HEK293 (cell line): ENCODE results near the gene TTLL5.

Source experiments
- CTCF ChIA-PET: fragments of 350-600 bp; formaldehyde crosslinking; extraction: SDS; loops from one replicate; lab custom pipeline; 2021; ENCODE audit warnings: antibody characterized with exemption; lab: Yijun Ruan, JAX
- POLR2A ChIA-PET: fragments of 300-600 bp; formaldehyde crosslinking; extraction: SDS; loops from one replicate; lab custom pipeline; 2020; ENCODE audit warnings: antibody characterized with exemption, inconsistent platforms; lab: Yijun Ruan, JAX
- H3K27ac ChIP-seq: fragments of 200-500 bp; sonication (Bioruptor generic); 2 replicates; pipeline ENCODE4 v1.5.1; 2014; ENCODE audit warnings: low read depth, low read length, control low read depth, inconsistent platforms; ENCODE audit errors: extremely low read depth
- H3K36me3 ChIP-seq, 2 experiments: fragments of 200-500 bp in 1 of 2; sonication (Bioruptor generic) in 1 of 2; 1 replicate in 1 of 2; 2 replicates in 1 of 2; pipeline ENCODE4 v1.5.1; 2014 to 2017; ENCODE audit warnings: inconsistent platforms in 2 of 2, low read length in 2 of 2; ENCODE audit not compliant: control insufficient read depth in 2 of 2, insufficient read depth in 1 of 2
- H3K4me1 ChIP-seq: fragments of 200-500 bp; sonication (Bioruptor generic); 2 replicates; pipeline ENCODE4 v1.5.1; 2014; ENCODE audit warnings: mild to moderate bottlenecking, low read length, inconsistent platforms; ENCODE audit not compliant: control insufficient read depth, insufficient read depth
- H3K4me3 ChIP-seq: 2 replicates; pipeline ENCODE4 v1.5.1; 2011; ENCODE audit warnings: low read depth, mild to moderate bottlenecking, control low read depth, low read length, moderate library complexity
- H3K9me3 ChIP-seq: fragments of 200-500 bp; sonication (Bioruptor generic); 2 replicates; pipeline ENCODE4 v1.5.1; 2014; ENCODE audit warnings: low read depth, low read length, inconsistent platforms; ENCODE audit not compliant: control insufficient read depth, insufficient read depth
- GLI2 ChIP-seq: fragments of 450-650 bp; formaldehyde crosslinking; IDR thresholded peaks from 2 replicates; pipeline ENCODE4; 2017; ENCODE audit warnings: missing biosample characterization, missing genetic modification characterization, low read depth, borderline replicate concordance
- KLF8 ChIP-seq: fragments of 450-650 bp; formaldehyde crosslinking; IDR thresholded peaks from 2 replicates; pipeline ENCODE4 v1.5.1; 2016; ENCODE audit warnings: missing biosample characterization, missing genetic modification characterization
- TCF7L2 ChIP-seq: IDR thresholded peaks from 2 replicates; pipeline ENCODE4 v1.6.1; 2011; ENCODE audit warnings: low read depth, mild to moderate bottlenecking, inconsistent platforms, low read length, moderate library complexity, borderline replicate concordance
- TRIM28 ChIP-seq: IDR thresholded peaks from 2 replicates; pipeline ENCODE4 v1.6.1; 2011; ENCODE audit warnings: low read length, control low read depth, borderline replicate concordance
- ZFP3 ChIP-seq: fragments of 450-650 bp; formaldehyde crosslinking; IDR thresholded peaks from 2 replicates; pipeline ENCODE4 v1.5.1; 2016; ENCODE audit warnings: low read depth, missing biosample characterization, missing genetic modification characterization
- ZFP69B ChIP-seq: fragments of 450-650 bp; formaldehyde crosslinking; IDR thresholded peaks from 2 replicates; pipeline ENCODE4 v1.5.1; 2016; ENCODE audit warnings: missing biosample characterization, missing genetic modification characterization
- ZNF114 ChIP-seq: fragments of 450-650 bp; formaldehyde crosslinking; IDR thresholded peaks from 2 replicates; pipeline ENCODE4 v1.5.0; 2017; ENCODE audit warnings: missing biosample characterization, missing genetic modification characterization
- ZNF174 ChIP-seq: fragments of 450-650 bp; formaldehyde crosslinking; IDR thresholded peaks from 2 replicates; pipeline ENCODE4 v1.5.0; 2017; ENCODE audit warnings: missing biosample characterization, mild to moderate bottlenecking, missing genetic modification characterization
- ZNF211 ChIP-seq: fragments of 450-650 bp; formaldehyde crosslinking; IDR thresholded peaks from 2 replicates; pipeline ENCODE4 v1.5.1; 2016; ENCODE audit warnings: low read depth, missing biosample characterization, missing genetic modification characterization
- ZNF214 ChIP-seq: fragments of 450-650 bp; formaldehyde crosslinking; IDR thresholded peaks from 2 replicates; pipeline ENCODE4 v1.5.1; 2017; ENCODE audit warnings: missing biosample characterization, mild to moderate bottlenecking, missing genetic modification characterization, borderline replicate concordance
- ZNF239 ChIP-seq: fragments of 450-650 bp; formaldehyde crosslinking; IDR thresholded peaks from 2 replicates; pipeline ENCODE4 v1.5.1; 2016; ENCODE audit warnings: missing biosample characterization, missing genetic modification characterization
- ZNF324 ChIP-seq: fragments of 450-650 bp; formaldehyde crosslinking; IDR thresholded peaks from 2 replicates; pipeline ENCODE4 v1.5.1; 2016; ENCODE audit warnings: missing biosample characterization, missing genetic modification characterization
- ZNF416 ChIP-seq: fragments of 450-650 bp; formaldehyde crosslinking; IDR thresholded peaks from 2 replicates; pipeline ENCODE4 v1.5.1; 2016; ENCODE audit warnings: missing biosample characterization, missing genetic modification characterization
- ZNF423 ChIP-seq: fragments of 450-650 bp; formaldehyde crosslinking; IDR thresholded peaks from 2 replicates; pipeline ENCODE4 v1.5.1; 2016; ENCODE audit warnings: missing biosample characterization, missing genetic modification characterization
- ZNF514 ChIP-seq: fragments of 450-650 bp; formaldehyde crosslinking; IDR thresholded peaks from 2 replicates; pipeline ENCODE4 v1.5.1; 2016; ENCODE audit warnings: missing biosample characterization, missing genetic modification characterization
- ZNF560 ChIP-seq: fragments of 450-650 bp; formaldehyde crosslinking; IDR thresholded peaks from 2 replicates; pipeline ENCODE4 v1.5.1; 2017; ENCODE audit warnings: missing biosample characterization, missing genetic modification characterization, borderline replicate concordance
- ZNF561 ChIP-seq: fragments of 450-650 bp; IDR thresholded peaks from 2 replicates; pipeline ENCODE4 v1.5.1; 2018; ENCODE audit warnings: missing biosample characterization, missing genetic modification characterization, borderline replicate concordance
- ZNF626 ChIP-seq: fragments of 450-650 bp; sonication (Bioruptor Pico); formaldehyde crosslinking; IDR thresholded peaks from 2 replicates; pipeline ENCODE4 v1.5.1; 2018; ENCODE audit warnings: missing biosample characterization, missing genetic modification characterization, inconsistent platforms
- ZNF654 ChIP-seq: fragments of 450-650 bp; formaldehyde crosslinking; IDR thresholded peaks from 2 replicates; pipeline ENCODE4 v1.5.1; 2016; ENCODE audit warnings: low read depth, missing biosample characterization, missing genetic modification characterization
- ZNF707 ChIP-seq: fragments of 450-650 bp; formaldehyde crosslinking; IDR thresholded peaks from 2 replicates; pipeline ENCODE4 v1.5.1; 2016; ENCODE audit warnings: missing biosample characterization, missing genetic modification characterization
- ZNF791 ChIP-seq: fragments of 450-650 bp; formaldehyde crosslinking; IDR thresholded peaks from 2 replicates; pipeline ENCODE4 v1.5.1; 2016; ENCODE audit warnings: missing biosample characterization, missing genetic modification characterization
- ZNF843 ChIP-seq: fragments of 450-650 bp; formaldehyde crosslinking; IDR thresholded peaks from 2 replicates; pipeline ENCODE4 v1.5.1; 2016; ENCODE audit warnings: missing biosample characterization, missing genetic modification characterization
- TF ChIP-seq, protein P1 (sequence below): fragments of 450-650 bp; formaldehyde crosslinking; IDR thresholded peaks from 2 replicates; pipeline ENCODE4 v1.5.1; 2016; ENCODE audit warnings: missing biosample characterization, missing genetic modification characterization
- TF ChIP-seq, protein P2 (sequence below): fragments of 450-650 bp; formaldehyde crosslinking; IDR thresholded peaks from 2 replicates; pipeline ENCODE4 v1.5.1; 2016; ENCODE audit warnings: missing biosample characterization, missing genetic modification characterization
- TF ChIP-seq, protein P3 (sequence below): fragments of 450-650 bp; formaldehyde crosslinking; IDR thresholded peaks from 2 replicates; pipeline ENCODE4 v1.5.1; 2016; ENCODE audit warnings: missing biosample characterization, missing genetic modification characterization
- TF ChIP-seq, protein P4 (sequence below): fragments of 450-650 bp; formaldehyde crosslinking; IDR thresholded peaks from 2 replicates; pipeline ENCODE4 v1.5.1; 2016; ENCODE audit warnings: missing biosample characterization, missing genetic modification characterization, low read depth
- TF ChIP-seq, protein P5 (sequence below): fragments of 450-650 bp; formaldehyde crosslinking; IDR thresholded peaks from 2 replicates; pipeline ENCODE4 v1.5.1; 2016; ENCODE audit warnings: missing biosample characterization, missing genetic modification characterization

TTLL5 gene

DNA sequence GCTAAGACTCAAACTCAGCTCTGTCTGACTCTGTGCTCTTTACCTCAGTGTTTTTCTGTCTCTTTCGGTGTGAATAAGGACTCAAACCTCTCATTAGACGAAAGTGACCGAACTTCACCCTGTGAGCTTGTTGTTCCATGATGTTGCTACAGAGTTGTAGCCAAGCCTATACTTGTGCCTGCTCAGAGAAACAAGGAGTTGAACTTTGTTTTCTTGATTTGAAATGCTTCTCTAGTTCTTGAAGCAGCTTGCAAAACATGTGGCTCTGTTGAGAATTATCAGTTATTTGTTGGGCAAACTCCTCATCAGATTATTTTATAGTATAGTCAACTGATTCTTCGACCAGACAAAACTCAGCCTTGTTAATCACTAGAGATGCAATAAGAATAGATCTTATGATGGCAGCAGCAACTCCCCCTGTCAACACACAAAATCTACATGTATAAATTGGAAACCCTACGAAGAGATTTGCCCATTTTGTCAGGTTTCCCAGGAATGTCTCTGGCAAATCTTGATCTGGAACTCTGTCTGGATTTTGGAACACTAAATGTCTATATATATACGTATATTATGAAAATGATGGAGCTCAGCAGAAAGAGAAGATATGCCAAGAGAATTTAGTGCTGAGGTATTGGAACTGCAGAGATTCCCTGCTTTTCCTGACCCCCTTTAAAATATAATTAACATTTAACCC lies 146.8 kb downstream of the TTLL5 start (continued):
- TF ChIP-seq TCF7L2 = no peak

DNA sequence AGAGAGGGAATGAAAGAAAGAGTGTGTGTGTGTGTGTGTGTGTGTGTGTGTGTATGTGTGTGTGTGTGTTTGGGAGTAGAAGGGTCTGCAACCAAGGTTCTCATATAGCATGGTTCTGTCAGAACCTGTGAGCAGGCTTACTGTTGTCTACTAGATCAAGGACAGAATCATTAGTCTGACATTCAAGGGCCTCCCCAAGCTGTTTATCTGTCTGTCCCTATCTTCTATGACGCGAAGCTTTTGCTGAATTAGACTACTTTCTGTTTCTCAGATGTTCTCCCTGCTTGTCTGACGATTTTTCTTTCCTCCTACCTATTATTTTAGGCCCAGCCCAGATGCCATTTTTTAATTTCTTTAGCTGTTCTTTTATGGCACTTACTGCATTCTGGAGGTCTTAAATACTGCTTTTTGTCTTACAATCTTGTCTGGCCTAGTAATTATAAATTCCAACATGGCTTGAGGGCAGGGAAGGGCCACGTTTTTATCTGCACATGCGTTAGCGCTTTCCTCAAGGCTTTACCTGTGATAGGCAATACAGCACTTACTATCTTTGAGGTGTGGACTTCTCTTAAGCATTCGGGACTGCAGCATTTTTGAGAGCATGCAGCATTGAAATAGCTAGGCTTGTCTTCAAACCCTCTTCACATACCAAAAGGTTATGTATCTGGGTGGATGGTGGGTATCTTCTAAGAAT lies 150.2 kb downstream of the TTLL5 start:
- no peak overlapping the region for H3K27ac ChIP-seq
- H3K36me3 ChIP-seq = peaks cover 5 to 16% of the 10 kb centered on the region in 2 experiments; a peak in 2 of 3 replicates
- ChIA-PET CTCF (interaction anchor here (0.7 to 1.5 kb wide), 2 partner anchors 17 to 63 kb away, joined by 4 read pairs; no protein-coding TSS in a partner anchor), POLR2A (no interaction called here)
- H3K9me3 ChIP-seq = no peaks in the 10 kb centered on the region
- no peaks in the 10 kb centered on the region for H3K4me1 ChIP-seq
- TF ChIP-seq ZNF416 (no peak), ZNF514 (tag by site-specific recombination) (no peak), ZFP69B (tag by site-specific recombination) (no peak), ZNF560 (no peak), ZNF211 (no peak), ZNF626 (tag by site-specific recombination) (no peak), ZNF843 (tag by site-specific recombination) (no peak), ZNF791 (no peak), ZNF324 (tag by site-specific recombination) (no peak), ZNF239 (tag by site-specific recombination) (no peak)
- TF ChIP-seq, protein P1, sequence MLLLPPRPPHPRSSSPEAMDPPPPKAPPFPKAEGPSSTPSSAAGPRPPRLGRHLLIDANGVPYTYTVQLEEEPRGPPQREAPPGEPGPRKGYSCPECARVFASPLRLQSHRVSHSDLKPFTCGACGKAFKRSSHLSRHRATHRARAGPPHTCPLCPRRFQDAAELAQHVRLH = no peak
- TF ChIP-seq, protein P2, sequence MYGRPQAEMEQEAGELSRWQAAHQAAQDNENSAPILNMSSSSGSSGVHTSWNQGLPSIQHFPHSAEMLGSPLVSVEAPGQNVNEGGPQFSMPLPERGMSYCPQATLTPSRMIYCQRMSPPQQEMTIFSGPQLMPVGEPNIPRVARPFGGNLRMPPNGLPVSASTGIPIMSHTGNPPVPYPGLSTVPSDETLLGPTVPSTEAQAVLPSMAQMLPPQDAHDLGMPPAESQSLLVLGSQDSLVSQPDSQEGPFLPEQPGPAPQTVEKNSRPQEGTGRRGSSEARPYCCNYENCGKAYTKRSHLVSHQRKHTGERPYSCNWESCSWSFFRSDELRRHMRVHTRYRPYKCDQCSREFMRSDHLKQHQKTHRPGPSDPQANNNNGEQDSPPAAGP (tag by site-specific recombination) = no peak
- TF ChIP-seq, protein P3, sequence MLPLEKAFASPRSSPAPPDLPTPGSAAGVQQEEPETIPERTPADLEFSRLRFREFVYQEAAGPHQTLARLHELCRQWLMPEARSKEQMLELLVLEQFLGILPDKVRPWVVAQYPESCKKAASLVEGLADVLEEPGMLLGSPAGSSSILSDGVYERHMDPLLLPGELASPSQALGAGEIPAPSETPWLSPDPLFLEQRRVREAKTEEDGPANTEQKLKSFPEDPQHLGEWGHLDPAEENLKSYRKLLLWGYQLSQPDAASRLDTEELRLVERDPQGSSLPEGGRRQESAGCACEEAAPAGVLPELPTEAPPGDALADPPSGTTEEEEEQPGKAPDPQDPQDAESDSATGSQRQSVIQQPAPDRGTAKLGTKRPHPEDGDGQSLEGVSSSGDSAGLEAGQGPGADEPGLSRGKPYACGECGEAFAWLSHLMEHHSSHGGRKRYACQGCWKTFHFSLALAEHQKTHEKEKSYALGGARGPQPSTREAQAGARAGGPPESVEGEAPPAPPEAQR = no peak
- TF ChIP-seq, protein P4, sequence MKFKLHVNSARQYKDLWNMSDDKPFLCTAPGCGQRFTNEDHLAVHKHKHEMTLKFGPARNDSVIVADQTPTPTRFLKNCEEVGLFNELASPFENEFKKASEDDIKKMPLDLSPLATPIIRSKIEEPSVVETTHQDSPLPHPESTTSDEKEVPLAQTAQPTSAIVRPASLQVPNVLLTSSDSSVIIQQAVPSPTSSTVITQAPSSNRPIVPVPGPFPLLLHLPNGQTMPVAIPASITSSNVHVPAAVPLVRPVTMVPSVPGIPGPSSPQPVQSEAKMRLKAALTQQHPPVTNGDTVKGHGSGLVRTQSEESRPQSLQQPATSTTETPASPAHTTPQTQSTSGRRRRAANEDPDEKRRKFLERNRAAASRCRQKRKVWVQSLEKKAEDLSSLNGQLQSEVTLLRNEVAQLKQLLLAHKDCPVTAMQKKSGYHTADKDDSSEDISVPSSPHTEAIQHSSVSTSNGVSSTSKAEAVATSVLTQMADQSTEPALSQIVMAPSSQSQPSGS (tag by site-specific recombination) = no peak
- H3K4me3 ChIP-seq = no peak overlapping the region

DNA sequence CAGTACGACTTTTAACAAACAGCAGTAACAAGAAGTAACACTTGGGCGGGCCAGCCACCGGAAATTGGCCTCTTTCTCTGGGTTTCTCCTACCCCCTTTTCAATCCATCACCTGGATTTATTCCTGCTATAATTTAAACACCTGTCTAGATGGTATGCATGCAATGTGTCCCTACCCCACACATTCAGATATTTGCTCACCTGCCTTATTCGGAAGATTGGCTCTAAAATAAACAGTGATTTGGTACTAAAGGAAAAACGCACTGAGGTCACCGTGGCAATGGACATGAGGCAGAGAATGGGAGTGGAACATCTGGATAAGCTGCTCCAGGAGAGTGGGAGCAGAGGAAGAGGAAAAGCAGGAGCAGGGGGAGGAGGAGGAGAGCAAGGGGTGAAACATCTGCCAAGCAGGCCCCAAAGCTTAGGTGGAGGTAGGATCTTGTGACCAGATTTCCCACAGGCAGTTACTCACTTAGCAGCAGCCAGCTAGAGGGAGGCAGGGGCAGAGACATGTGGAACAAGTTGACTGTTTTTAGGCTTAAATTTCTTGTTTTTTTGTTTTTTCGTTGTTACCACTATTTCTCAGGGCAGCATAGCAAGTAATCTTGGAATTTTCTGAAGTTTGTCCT lies 150.9 kb downstream of the TTLL5 start:
- Histone ChIP-seq H3K4me3 (no peak overlapping the region), H3K36me3 (peaks cover 5 to 13% of the 10 kb centered on the region in 2 experiments; a peak in 2 of 3 replicates), H3K9me3 (no peaks in the 10 kb centered on the region), H3K27ac (no peak overlapping the region), H3K4me1 (no peaks in the 10 kb centered on the region)
- POLR2A ChIA-PET = no interaction called here
- CTCF ChIA-PET = interaction anchor here (0.7 to 1.5 kb wide), 3 partner anchors 18 to 167 kb away, joined by 4 to 5 read pairs (median 4); no protein-coding TSS in a partner anchor
- TF ChIP-seq ZFP3 (tag by site-specific recombination) = no peak
- no peak for TF ChIP-seq TRIM28
- TF ChIP-seq ZNF114 = no peak
- TF ChIP-seq ZNF707 (tag by site-specific recombination) = no peak
- no peak for TF ChIP-seq ZNF423 (tag by site-specific recombination)
- no peak for TF ChIP-seq ZNF561 (tag by site-specific recombination)
- TF ChIP-seq KLF8 (tag by site-specific recombination) = no peak
- no peak for TF ChIP-seq ZNF654 (tag by site-specific recombination)
- TF ChIP-seq ZNF214 (tag by site-specific recombination) = no peak
- TF ChIP-seq, protein P5, sequence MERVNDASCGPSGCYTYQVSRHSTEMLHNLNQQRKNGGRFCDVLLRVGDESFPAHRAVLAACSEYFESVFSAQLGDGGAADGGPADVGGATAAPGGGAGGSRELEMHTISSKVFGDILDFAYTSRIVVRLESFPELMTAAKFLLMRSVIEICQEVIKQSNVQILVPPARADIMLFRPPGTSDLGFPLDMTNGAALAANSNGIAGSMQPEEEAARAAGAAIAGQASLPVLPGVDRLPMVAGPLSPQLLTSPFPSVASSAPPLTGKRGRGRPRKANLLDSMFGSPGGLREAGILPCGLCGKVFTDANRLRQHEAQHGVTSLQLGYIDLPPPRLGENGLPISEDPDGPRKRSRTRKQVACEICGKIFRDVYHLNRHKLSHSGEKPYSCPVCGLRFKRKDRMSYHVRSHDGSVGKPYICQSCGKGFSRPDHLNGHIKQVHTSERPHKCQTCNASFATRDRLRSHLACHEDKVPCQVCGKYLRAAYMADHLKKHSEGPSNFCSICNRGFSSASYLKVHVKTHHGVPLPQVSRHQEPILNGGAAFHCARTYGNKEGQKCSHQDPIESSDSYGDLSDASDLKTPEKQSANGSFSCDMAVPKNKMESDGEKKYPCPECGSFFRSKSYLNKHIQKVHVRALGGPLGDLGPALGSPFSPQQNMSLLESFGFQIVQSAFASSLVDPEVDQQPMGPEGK (tag by site-specific recombination) = no peak
- no peak for TF ChIP-seq GLI2 (tag by site-specific recombination)
- TF ChIP-seq ZNF843 (tag by site-specific recombination) = no peak
- TF ChIP-seq ZNF174 (tag by site-specific recombination) = no peak
